ENCODE results near the gene CACNA2D1.

CACNA2D1 gene

DNA sequence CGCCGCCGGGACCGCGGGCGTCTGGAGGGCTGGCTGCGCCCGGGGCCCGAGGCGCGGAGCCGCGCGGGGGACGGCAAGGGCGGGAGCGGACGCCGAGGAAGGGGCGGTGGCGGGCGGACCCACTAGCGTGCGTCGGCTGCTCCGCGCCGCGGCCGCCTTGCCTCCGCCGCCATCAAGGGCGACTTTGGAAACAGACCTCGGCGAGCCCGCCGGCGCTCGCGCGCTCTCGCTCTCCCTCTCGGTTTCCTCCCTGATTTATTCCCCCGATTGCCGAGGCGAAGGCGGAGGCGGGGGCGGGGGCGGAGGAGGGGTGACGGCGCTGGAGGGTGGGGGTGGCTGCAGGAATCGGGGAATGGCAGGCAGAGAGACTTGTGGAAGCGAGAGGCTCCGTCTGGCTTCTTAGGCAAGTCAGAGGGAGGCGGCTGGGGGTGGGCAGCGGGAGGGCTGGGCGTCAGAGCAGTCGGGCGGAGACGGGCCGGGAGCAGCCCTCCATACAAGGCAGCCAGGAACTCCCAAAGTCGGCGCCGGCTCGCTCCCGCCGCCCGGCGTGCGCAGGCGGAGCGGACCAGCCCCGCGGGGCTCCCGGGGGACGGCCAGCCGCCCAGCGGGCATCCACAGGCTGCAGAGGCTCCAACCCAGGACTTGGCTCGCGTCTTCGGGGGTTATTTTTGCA lies at the start of gene CACNA2D1:
TSS of gene CACNA2D1 (minus strand) at position 231 of the 673 bp plus-strand sequence.
- DNase-seq: peak; percentile 28 to 94 (median 76)

DNA sequence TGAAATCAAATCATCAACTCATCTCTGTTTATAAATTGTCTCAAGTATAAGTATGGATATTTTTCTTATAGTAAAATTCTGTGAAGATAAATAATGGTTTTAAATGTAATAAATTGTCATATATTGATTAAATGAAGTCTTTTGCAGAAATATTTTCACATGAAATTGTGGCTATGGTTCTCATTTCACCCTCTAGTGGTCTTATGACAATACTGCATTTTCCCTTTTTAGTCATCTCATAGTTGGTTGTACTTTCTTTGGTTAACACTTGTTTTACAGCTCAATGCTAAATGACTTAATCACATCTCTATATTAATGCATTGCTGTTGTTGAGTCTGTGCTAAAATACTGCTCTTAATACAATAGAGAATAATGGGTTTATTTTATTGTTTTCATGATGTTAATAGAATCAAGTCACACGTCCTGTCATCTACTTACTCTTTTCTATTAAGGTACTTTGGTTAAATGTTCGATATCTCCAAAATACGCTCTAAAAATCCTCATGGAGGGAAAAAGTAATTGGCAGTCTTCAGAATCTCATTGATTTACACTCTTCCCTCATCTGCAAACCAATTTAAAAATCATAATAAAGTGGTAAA lies 38.0 kb upstream of the CACNA2D1 start:
- peak in 1 of 14 donors; percentile 1 for DNase-seq

DNA sequence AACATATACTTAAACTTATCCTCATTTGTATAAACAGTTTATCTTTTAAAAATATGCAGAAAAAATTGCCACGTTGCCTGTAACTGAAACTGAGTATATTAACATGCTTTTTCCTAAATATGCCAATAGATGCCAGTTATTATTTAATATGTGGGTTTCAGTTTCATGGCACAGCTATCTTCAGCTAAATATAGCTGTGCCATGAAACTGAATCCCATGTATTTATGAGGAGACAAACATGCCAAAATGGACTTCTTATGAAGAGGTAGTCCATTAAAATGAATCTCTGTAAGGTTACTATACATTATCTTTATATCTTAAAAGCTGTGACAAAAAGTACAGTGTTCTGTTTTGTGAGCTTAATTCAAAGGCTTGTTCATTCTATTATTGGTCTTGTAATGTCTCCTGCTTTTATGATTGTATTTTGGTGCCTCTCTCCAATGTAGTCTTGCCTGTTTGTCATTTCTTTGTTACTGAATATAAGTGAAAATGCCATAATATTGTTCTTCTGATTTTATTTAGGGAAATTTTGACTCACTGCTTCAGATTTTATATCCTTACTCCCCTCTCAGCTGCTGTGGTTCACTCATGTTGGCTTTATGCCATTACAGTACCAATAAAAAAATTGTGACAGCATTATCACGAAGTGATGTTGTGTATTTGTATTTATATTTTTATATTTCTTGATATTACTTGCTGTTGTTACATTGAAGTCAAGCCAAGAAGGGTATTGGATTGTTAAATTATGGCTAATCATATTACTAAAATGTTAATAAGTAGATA lies 34.3 kb upstream of the CACNA2D1 start:
- no peak for DNase-seq

DNA sequence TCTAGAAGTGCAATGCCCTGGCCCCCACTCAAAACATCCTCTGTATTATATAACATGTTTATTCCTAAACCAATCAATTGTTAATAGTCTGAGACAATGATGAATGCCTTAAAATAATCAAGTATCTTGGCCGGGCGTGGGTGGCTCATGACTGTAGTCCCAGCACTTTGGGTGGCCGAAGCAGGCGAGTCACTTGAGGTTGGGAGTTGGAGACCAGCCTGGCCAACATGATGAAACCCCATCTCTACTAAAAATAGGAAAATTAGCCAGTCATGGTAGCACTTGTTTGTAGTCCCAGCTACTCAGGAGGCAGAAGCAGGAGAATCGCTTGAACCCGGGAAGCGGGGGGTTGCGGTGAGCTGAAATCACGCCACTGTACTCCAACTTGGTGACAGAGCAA lies 29.4 kb upstream of the CACNA2D1 start:
- no peak for DNase-seq

DNA sequence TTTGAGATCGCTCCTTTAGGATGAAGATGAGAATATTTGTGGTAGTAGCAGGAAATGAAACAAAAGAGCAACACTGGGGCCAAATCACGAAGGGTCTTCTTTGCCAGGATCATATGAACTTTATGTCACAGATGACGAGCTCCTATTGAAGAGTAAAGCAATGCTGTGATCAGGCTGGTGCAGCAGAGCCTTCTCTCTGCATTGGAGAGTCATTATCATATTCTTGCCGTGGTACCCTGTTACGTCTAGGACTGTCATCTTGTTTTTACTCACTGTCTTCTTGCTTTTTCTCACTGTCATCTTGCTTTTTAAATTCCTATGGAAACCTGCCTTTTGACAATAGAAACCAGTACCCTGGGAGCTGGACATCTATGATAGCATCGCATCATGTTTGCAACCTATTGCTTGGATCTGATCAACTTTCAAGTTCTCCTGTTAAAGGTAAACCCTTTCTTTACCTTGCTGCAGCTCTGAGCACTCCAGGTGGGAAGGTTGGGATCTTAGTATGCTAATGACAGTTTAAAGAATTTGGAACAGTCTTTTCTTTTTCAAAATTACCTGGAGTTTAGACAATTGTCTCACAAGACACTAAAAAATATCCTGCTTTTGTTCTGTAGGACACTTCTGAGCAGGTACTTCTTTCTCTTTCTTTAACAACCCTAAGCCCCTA lies 27.9 kb upstream of the CACNA2D1 start:
- DNase-seq: no peak

DNA sequence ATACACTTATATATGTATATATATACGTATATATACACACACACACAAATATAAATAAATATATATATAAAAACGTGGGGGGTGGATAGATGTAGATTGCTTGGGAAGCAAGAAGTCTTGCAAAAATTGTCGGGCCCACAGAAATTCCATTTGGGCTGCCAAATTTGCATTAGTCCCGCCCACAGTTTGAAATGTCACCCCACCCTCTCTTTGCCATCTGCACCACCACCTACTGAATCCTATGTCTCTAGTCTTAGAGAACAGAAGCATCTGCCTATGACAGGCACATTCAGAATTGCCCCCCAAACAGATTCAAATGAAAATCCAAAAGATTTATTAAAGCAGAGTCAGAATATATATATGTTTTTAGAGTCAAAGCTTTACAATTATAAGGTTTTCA lies 25.6 kb upstream of the CACNA2D1 start:
- no peak for DNase-seq

DNA sequence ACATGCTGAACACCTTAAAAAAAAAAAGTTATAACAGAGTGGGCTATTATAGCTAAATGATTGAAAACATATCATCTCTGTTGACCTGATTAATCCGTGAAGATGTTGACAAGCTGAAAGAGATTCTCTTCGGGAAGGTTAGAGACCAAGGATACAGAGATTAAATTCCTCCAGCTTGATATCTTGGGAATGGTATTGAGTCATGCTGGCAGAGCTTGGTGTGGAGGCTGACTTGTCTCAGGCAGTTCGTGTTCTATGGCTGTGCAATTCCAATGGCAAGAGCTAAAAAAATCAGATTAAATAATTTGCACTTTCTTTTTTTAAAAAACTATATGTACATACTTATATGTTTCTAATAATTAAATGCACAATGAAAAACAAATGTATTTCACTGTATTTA lies 24.9 kb upstream of the CACNA2D1 start:
- no peak for DNase-seq

DNA sequence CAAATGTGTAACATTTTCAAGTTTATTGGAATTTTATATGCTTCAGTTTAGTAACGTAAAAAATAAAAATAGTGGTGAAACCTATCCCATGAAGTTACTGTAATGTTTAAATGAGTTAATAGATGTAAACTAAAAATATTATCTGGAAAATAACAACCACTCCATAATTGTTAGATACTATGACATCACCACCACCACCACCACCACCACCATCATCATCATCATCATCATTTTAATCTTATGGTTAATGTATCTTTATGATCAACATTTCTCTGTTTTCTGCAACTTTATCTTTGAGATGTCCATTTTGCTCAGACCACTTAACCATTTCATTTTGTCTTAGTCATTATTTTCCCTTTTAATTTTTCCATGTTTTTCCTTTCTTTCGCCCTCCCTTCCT lies 23.4 kb upstream of the CACNA2D1 start:
- no peak for DNase-seq

DNA sequence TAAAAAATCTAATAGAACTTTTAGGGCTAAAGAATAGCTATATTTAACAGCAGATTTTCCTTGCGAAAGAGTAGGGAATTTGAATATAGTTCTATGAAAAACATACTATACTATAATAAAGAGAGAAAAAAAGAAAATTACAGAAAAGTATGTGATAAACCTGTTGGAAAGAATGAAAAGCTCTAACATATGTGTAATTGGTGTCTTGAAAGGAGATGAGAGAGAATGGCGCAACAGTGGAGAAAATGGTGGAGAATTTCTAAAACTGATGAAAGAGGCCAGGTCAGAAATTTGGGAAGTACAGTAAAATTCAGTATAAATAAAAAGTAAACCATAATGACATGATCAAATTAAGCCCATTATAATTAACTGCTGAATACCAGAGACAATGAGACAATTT lies 20.8 kb upstream of the CACNA2D1 start:
- no peak for DNase-seq

DNA sequence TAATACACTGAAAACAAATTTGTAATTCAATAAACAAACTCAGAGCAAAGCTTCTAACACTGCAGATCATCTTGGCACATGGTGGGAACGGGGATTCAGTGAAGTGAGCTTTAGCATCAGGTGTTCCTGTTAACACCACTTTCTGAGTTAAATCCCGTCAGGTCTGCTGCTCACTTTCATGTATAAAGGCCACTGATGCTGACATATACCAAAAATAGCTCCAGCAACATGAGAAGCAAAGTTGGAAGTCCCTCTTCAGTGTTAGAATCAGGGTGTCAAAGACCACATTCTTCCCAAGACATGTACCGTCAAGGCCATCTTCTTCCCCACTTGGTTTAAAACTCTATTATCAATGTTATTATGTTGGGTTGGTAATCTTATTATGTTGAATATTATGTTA lies 11.7 kb upstream of the CACNA2D1 start:
- DNase-seq: no peak

DNA sequence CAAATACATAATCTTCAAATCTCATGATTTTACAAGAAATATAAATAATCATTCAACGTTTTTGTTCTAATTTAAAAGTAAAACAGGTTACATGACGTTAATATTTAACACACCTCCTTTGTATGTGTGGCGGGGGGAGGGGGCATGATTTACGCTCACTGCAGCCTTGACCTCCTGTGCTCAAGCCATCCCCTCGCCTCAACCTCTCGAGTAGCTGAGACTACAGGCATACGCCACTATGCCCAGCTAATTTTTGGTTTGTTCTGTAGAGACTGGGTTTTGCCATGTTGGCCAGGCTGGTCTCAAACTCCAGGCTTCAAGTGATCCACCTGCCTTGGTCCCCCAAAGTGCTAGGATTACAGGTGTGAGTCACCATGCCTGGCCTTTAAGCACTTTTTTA lies 7.2 kb upstream of the CACNA2D1 start:
- DNase-seq: no peak

DNA sequence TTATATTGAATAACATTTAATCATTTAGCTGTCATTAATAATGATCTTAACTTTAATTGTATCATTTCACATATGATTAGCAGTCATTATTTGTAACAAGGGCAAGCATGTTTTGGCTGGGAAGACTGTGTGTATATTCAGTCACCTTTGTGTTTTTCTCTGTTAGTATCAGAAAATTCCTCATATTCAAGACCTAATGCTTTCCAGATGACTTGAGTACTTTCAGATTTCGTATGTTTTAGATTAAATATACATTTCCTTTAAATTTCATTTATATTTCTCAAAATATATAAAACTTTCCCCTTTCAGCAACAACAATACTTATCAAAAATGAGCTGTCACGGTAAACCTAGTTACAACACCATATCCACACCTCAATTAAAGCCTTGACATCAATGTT lies 6.3 kb upstream of the CACNA2D1 start:
- DNase-seq: no peak

DNA sequence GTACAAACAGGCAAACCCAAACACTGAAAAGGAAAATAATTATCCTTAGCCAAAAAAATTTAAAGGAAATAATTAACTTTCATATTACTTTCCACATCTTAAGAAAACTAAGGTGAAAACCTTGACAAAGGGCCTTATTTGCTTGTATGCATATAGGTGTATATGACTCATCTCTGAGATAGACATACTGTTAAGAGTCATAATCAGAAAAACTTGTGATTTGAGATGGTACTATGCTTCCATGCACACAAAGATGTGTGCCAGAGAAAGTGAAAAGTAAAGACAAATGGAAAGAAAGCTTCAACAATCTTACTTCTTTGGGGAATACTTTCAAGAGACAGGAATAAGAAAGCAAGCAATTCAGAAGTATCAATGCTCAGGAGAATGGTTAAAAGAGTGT lies 3.3 kb upstream of the CACNA2D1 start:
- no peak for DNase-seq

DNA sequence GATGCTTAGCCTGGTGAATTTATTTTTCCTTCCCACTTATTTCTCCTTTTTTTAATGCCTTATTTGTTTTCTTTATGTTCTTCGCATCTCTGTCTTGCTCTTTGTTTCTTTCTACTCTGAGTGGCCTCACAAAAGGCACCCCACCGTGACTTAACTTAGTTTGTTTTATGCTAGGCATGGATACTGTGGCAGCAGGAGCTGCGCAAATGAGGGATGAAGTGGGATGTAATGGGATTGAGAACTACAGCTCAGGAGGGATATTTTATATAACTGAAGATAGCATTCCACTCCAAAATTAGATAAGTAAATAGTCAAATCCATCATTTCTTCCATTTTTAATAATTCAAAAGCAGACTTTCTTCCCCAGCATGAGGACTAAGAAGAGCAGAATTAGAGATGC lies 1.7 kb upstream of the CACNA2D1 start:
- no peak for DNase-seq

DNA sequence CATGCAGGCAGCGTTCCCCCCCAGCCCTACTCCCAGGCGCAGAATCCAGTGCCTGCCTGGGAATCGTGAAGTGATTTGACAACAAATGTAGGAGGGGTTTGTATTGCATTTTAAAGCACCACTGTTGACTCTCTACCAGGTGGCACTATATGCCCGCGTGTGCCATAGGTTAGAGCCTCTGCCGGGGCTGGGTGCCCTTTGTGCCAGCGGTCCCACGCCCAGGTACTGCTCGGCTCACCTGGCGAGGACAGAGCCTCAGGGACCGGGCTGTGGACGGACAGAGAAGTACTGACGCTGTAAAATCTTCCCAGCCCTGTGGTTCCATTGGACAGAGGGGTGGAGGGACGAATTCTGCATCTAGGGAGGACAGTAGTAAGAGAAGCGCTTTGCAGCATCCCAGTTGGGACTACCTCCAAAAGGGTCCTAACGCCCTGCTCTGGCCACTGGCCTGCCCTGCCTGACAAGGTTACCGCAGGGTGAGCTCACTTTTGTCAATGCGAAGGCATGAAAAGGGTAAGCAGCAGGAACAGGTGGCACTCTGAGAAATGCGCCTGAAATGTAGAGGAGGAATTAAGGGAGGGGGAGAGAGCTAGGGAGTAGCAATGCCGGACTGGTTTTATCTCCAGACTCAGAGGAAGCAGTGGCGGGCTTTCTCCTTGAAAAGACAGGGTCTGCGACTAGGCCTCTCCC lies 788 bp upstream of the CACNA2D1 start:
- DNase-seq: peak in 10 of 14 donors; percentile 23 to 91 (median 52)

DNA sequence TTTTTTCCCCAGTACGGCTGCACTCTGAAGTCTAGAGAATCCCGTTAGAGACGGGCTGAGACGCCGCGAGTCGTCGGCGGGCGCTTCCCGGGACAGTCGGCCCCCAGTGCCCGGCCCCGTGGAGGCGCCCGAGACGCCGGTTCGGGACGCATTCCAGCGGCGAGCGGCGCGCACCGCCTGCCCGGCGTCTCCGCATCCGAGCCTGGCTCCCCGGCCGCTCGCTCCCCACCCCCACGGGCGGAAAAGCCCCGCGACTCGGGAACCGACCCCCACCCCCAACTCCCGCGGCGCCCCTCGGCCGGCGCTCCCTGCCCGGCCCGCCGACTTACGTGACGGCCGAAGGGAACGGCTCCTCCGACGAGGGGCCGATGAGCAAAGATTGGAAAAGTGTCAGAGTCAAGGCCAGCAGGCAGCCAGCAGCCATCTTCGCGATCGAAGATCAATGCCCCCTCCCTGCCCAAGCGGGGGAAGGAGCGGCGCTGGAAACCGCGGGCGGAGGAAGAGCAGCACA lies 486 bp downstream of the CACNA2D1 start:
- DNase-seq: peak in 13 of 14 donors; percentile 40 to 78 (median 59)

DNA sequence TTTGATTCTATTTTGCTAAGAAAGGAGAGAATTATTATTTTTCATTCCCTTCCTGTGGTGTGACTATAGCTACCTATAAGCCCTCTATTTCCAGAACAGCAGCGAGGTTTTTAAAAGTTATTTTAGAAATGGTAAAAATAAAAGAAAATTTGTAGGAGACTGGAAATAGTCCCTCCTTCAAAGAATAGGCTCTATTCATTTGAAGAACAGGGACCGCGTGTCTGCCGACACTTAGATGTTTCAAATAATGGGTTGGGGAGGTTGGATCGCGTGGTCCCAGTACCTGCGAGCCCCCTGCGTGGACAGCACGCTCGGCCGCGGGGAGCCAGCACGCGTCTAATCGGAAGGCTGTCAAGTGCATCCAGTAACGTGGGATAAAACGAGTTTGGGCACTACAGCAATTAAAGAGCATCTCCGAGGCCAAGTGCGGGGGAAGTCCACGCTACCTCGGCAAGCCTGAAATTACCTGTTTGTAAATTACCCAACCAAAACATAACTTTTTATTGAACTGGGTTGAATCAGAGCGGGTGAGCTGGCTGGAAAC lies 1.0 kb downstream of the CACNA2D1 start:
- DNase-seq: peak in 9 of 14 donors; percentile 29 to 73 (median 50)

DNA sequence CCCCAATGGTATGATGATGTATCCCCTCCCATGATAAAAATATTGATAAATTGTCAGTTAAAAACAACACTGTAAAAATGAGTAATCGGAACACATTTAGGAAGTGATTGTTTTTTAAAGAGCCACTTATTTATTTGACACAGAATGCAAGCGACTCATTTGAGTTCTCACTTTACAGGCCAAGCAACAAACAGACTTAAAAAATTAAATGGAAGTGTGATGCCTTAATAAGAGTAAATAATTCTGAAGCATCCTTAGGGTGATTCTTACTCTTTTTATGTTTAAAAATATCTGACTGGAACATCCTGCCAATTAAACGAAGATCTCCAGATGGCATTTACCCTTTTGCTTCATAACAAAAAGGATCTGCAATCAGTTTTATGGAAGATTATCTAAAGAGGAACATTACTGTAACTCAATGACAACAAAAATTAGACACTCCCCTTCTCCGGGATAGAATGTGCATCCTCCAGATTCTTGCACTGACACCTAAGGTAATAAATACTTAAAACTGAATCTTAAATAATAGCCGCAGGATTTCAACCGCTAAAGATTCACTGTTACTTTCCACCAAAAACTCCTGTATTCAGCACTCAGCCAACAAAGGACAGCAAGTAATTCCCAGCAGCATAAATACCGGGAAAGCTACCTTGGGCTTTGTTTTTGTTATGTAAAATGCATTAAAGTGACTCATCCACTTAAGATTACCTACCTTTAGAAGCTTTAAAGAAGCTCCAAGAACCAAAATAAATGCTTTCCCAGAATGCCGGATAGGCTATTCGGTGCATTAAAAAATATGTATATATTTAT lies 1.7 kb downstream of the CACNA2D1 start:
- DNase-seq: peak in 1 of 14 donors; percentile 77

DNA sequence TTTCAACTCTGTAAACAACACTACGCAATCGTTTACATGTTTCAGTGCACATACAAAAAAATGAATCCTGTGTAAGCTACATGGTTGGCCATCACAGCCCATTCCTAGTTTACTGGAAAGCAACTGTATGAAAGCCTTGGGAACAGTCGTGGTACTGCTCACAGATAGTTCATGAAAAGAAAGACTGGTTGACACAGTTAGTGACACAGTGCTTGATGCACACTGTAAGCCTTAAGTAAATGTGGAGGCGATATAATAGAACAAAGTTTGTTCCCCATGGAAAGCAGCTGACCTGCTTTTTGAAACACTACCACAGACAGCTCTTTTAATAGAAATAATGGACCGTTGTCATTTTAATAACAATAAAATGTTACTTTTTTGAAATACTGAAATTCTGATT lies 5.1 kb downstream of the CACNA2D1 start:
- DNase-seq: peak in 1 of 14 donors; percentile 24

DNA sequence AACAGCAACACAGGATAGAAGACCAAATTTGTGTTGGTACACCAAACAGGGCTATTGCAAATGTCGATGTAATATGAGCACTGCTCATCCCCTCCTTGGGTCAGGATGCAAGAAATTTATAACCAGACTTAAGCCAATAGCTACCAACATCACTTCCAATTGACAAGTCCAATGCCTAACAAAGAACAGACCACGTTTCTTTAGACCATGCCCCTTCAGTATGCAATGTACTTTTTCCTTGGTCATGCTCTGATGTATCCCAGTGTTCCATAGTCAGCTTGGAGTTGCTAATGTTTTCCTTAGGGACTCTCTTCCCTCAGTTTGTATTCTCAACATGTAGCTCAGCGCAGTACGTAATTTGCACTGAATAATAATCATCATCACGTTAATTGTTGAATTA lies 7.8 kb downstream of the CACNA2D1 start:
- no peak for DNase-seq
